GM12891 (cell line): ENCODE measurements around the gene CMTR1.

ENCODE experiments used
- POLR2A ChIP-seq: IDR thresholded peaks from 2 replicates; pipeline ENCODE4 v1.6.1; 2011; ENCODE audit warnings: low read depth, low read length, control low read depth
- POLR2AphosphoS5 ChIP-seq: IDR thresholded peaks from 2 replicates; pipeline ENCODE4 v1.6.1; 2011; ENCODE audit warnings: low read depth, low read length, control low read depth
- POU2F2 ChIP-seq: IDR thresholded peaks from 2 replicates; pipeline ENCODE4 v1.6.1; 2011; ENCODE audit warnings: low read depth, mild to moderate bottlenecking, control low read depth, low read length, moderate library complexity

- TF ChIP-seq POLR2A, result no peak
- no peak for TF ChIP-seq POLR2AphosphoS5
- TF ChIP-seq POU2F2, result no peak
Observed at GRCh38 chr6:37521674-37522073, 88.7 kb downstream of the CMTR1 start.
